Activated CD4-positive, alpha-beta T cell treated with anti-CD3 and anti-CD28 coated beads, Interleukin-2, amount 10 ng/mL, durations not matched to agents 24 days and 14 days (primary cell): ENCODE results near the gene TNFRSF6B. TPM values are rescaled to one million over a fixed set of nuclear protein-coding genes. Genes with fewer than 3 reads are reported as not detected.
"Not testable (repeated sequence)": the region's sequence is repeated elsewhere in the genome, so short reads cannot be mapped to it uniquely, and the experiment has no call there.

Experiments used
- DNase-seq: peaks from one replicate; pipeline ENCODE4 v3.0.0; 2022
- H3K27ac Mint-ChIP-seq: one replicate; pipeline ENCODE4 v1.8.0; 2022; ENCODE audit warnings: mild to moderate bottlenecking, mixed read lengths
- H3K27me3 Mint-ChIP-seq: one replicate; pipeline ENCODE4 v1.8.0; 2022; ENCODE audit warnings: mixed read lengths
- H3K36me3 Mint-ChIP-seq: one replicate; pipeline ENCODE4 v1.8.0; 2022; ENCODE audit warnings: low read depth, mild to moderate bottlenecking, mixed read lengths
- H3K4me1 Mint-ChIP-seq: one replicate; pipeline ENCODE4 v1.8.0; 2021; ENCODE audit warnings: mixed read lengths
- H3K4me3 Mint-ChIP-seq: one replicate; pipeline ENCODE4 v1.8.0; 2022; ENCODE audit warnings: mild to moderate bottlenecking, moderate library complexity, mixed read lengths
- H3K9me3 Mint-ChIP-seq: one replicate; pipeline ENCODE4 v1.8.0; 2021; ENCODE audit warnings: mixed read lengths
- intact Hi-C: fragments of 100-400 bp; cut with micrococcal nuclease; formaldehyde crosslinking; loops from one replicate; pipeline ENCODE4 v1.15.1; 2023
- total RNA-seq: library from RNA; stranded (reverse); gene quantifications from 2 replicates; pipeline ENCODE4 v1.2.3, GENCODE V29; 2022

The TNFRSF6B gene
- total RNA-seq, 1 donor from 2014 or later, result not detected

- Mint-ChIP-seq H3K4me1 (no peaks in the 10 kb centered on the region), H3K27me3 (no peaks in the 10 kb centered on the region), H3K9me3 (no peaks in the 10 kb centered on the region), H3K4me3 (no peak overlapping the region), H3K27ac (no peak overlapping the region), H3K36me3 (peaks cover 24% of the 10 kb centered on the region)
- no peak for DNase-seq
- intact Hi-C loops, result no loop called here
Measured at GRCh38 chr20:63667858-63668257, 28.6 kb upstream of the TNFRSF6B start.

- H3K9me3 Mint-ChIP-seq, result no peaks in the 10 kb centered on the region
Measured at GRCh38 chr20:63668351-63668750, 28.1 kb upstream of the TNFRSF6B start.

GRCh38 chr20:63671695-63672094, 24.8 kb upstream of the TNFRSF6B start:
- H3K4me3 Mint-ChIP-seq, H3K9me3 Mint-ChIP-seq, intact Hi-C loops, H3K27me3 Mint-ChIP-seq, DNase-seq, H3K27ac Mint-ChIP-seq, H3K4me1 Mint-ChIP-seq: not testable (repeated sequence)
- H3K36me3 Mint-ChIP-seq, result peaks cover 28% of the 10 kb centered on the region

More at GRCh38 chr20:63668351-63668750, 28.1 kb upstream of the TNFRSF6B start:
- no peaks in the 10 kb centered on the region for H3K27me3 Mint-ChIP-seq
- H3K27ac Mint-ChIP-seq, result no peak overlapping the region
- no peak for DNase-seq
- peaks cover 24% of the 10 kb centered on the region for H3K36me3 Mint-ChIP-seq
- intact Hi-C loops, result no loop called here
- H3K4me1 Mint-ChIP-seq, result no peaks in the 10 kb centered on the region
- no peak overlapping the region for H3K4me3 Mint-ChIP-seq

- no peaks in the 10 kb centered on the region for H3K9me3 Mint-ChIP-seq
- intact Hi-C loops, result no loop called here
- H3K27me3 Mint-ChIP-seq, result no peaks in the 10 kb centered on the region
- H3K4me3 Mint-ChIP-seq, result no peak overlapping the region
- H3K4me1 Mint-ChIP-seq, result no peaks in the 10 kb centered on the region
- no peak for DNase-seq
- no peak overlapping the region for H3K27ac Mint-ChIP-seq
- H3K36me3 Mint-ChIP-seq, result peaks cover 28% of the 10 kb centered on the region
Measured at GRCh38 chr20:63672666-63673065, 23.8 kb upstream of the TNFRSF6B start.

GRCh38 chr20:63673951-63674350, 22.5 kb upstream of the TNFRSF6B start:
- Mint-ChIP-seq H3K36me3 (peaks cover 31% of the 10 kb centered on the region), H3K4me1 (no peaks in the 10 kb centered on the region), H3K27me3 (no peaks in the 10 kb centered on the region), H3K4me3 (no peak overlapping the region), H3K9me3 (no peaks in the 10 kb centered on the region), H3K27ac (no peak overlapping the region)
- intact Hi-C loops, result no loop called here
- no peak for DNase-seq

GRCh38 chr20:63675681-63676368, 20.6 kb upstream of the TNFRSF6B start:
- peaks cover 30% of the 10 kb centered on the region for H3K36me3 Mint-ChIP-seq
- H3K27me3 Mint-ChIP-seq, result no peaks in the 10 kb centered on the region
- no peak overlapping the region for H3K27ac Mint-ChIP-seq
- no peaks in the 10 kb centered on the region for H3K9me3 Mint-ChIP-seq
- intact Hi-C loops, result no loop called here
- H3K4me3 Mint-ChIP-seq, result no peak overlapping the region
- DNase-seq, result no peak
- no peaks in the 10 kb centered on the region for H3K4me1 Mint-ChIP-seq

GRCh38 chr20:63678071-63678470, 18.4 kb upstream of the TNFRSF6B start:
- H3K9me3 Mint-ChIP-seq, result no peaks in the 10 kb centered on the region
- H3K27me3 Mint-ChIP-seq, result no peaks in the 10 kb centered on the region
- H3K36me3 Mint-ChIP-seq, result peaks cover 29% of the 10 kb centered on the region
- intact Hi-C loops, result no loop called here
- peaks cover 2% of the 10 kb centered on the region for H3K4me1 Mint-ChIP-seq
- no peak overlapping the region for H3K4me3 Mint-ChIP-seq
- no peak overlapping the region for H3K27ac Mint-ChIP-seq
- DNase-seq, result no peak

- peak overlapping the region; percentile 58 for H3K27ac Mint-ChIP-seq
- no peak for DNase-seq
- peaks cover 2% of the 10 kb centered on the region for H3K4me1 Mint-ChIP-seq
- no peaks in the 10 kb centered on the region for H3K9me3 Mint-ChIP-seq
- peaks cover 26% of the 10 kb centered on the region for H3K36me3 Mint-ChIP-seq
- intact Hi-C loops, result no loop called here
- no peaks in the 10 kb centered on the region for H3K27me3 Mint-ChIP-seq
- no peak overlapping the region for H3K4me3 Mint-ChIP-seq
Measured at GRCh38 chr20:63678667-63679465, 17.6 kb upstream of the TNFRSF6B start.

- H3K9me3 Mint-ChIP-seq, result no peaks in the 10 kb centered on the region
- no peak for DNase-seq
- no peak overlapping the region for H3K27ac Mint-ChIP-seq
- H3K4me3 Mint-ChIP-seq, result no peak overlapping the region
- H3K36me3 Mint-ChIP-seq, result peaks cover 26% of the 10 kb centered on the region
- peaks cover 4% of the 10 kb centered on the region for H3K4me1 Mint-ChIP-seq
- no peaks in the 10 kb centered on the region for H3K27me3 Mint-ChIP-seq
- intact Hi-C loops, result no loop called here
Measured at GRCh38 chr20:63679799-63680305, 16.6 kb upstream of the TNFRSF6B start.

GRCh38 chr20:63680427-63680826, 16.0 kb upstream of the TNFRSF6B start:
- Mint-ChIP-seq H3K36me3 (peaks cover 26% of the 10 kb centered on the region), H3K27me3 (no peaks in the 10 kb centered on the region), H3K4me3 (no peak overlapping the region), H3K4me1 (peaks cover 4% of the 10 kb centered on the region), H3K27ac (no peak overlapping the region), H3K9me3 (no peaks in the 10 kb centered on the region)
- intact Hi-C loops, result no loop called here
- DNase-seq, result no peak

- Mint-ChIP-seq H3K4me3 (no peak overlapping the region), H3K36me3 (peaks cover 23% of the 10 kb centered on the region), H3K27me3 (no peaks in the 10 kb centered on the region), H3K9me3 (no peaks in the 10 kb centered on the region), H3K4me1 (peaks cover 4% of the 10 kb centered on the region), H3K27ac (no peak overlapping the region)
- intact Hi-C loops, result no loop called here
- DNase-seq, result no peak
Measured at GRCh38 chr20:63680857-63681608, 15.4 kb upstream of the TNFRSF6B start.

GRCh38 chr20:63681609-63682142, 14.8 kb upstream of the TNFRSF6B start:
- intact Hi-C loops, result no loop called here
- Mint-ChIP-seq H3K4me1 (peaks cover 4% of the 10 kb centered on the region), H3K36me3 (peaks cover 18% of the 10 kb centered on the region), H3K4me3 (no peak overlapping the region), H3K27me3 (no peaks in the 10 kb centered on the region), H3K27ac (no peak overlapping the region), H3K9me3 (no peaks in the 10 kb centered on the region)
- DNase-seq, result no peak

GRCh38 chr20:63682384-63683139, 13.9 kb upstream of the TNFRSF6B start:
- H3K27me3 Mint-ChIP-seq, result no peaks in the 10 kb centered on the region
- H3K36me3 Mint-ChIP-seq, result peaks cover 13% of the 10 kb centered on the region
- no peak overlapping the region for H3K27ac Mint-ChIP-seq
- no peak for DNase-seq
- H3K4me1 Mint-ChIP-seq, result peaks cover 7% of the 10 kb centered on the region
- intact Hi-C loops, result no loop called here
- no peak overlapping the region for H3K4me3 Mint-ChIP-seq
- H3K9me3 Mint-ChIP-seq, result no peaks in the 10 kb centered on the region
